Measurements from ENCODE around the gene ARHGAP45. TPM values are rescaled to one million over a fixed set of nuclear protein-coding genes. Genes with fewer than 3 reads are reported as not detected.
A peak's percentile ranks its signal among the peaks of the same experiment; 100 is the strongest.

Gene ARHGAP45
- total RNA-seq, 2 donors from 2014 or later, result 13.2 to 23.4 TPM

GRCh38 chr19:1081301-1082164 is 14.6 kb downstream of the ARHGAP45 start:
- DNase-seq (peak in 1 of 4 donors; percentile 42), ATAC-seq (no peak)
- H3K4me3 ChIP-seq, result no peak overlapping the region
- intact Hi-C loops (cut with DNase I), result no loop called here
- 56 to 68% methylated on average over 21 to 58 of the region's 58 CpGs for WGBS, 2 donors
- TF ChIP-seq CTCF (IDR thresholded peaks at IDR 0.05) (no peak), POLR2A (IDR thresholded peaks at IDR 0.05) (no peak)
- no peaks in the 10 kb centered on the region for H3K9me3 ChIP-seq
- peaks cover 33% of the 10 kb centered on the region for H3K4me1 ChIP-seq
- H3K36me3 ChIP-seq (replicated peaks in 1 of 2; ENCODE audit: insufficient read depth in 1 of 2, low read depth in 2 of 2), result no peaks in the 10 kb centered on the region
- H3K27me3 ChIP-seq, result no peaks in the 10 kb centered on the region
- peak overlapping the region in 1 of 4 donors; percentile 25 for H3K27ac ChIP-seq

- H3K4me3 ChIP-seq, result peak overlapping the region in 1 of 2 donors; percentile 37
Measured at GRCh38 chr19:1082165-1082927, 15.4 kb downstream of the ARHGAP45 start.

GRCh38 chr19:1082928-1083816 is 16.2 kb downstream of the ARHGAP45 start:
- H3K27ac ChIP-seq, result peak overlapping the region in 1 of 4 donors; percentile 47
- intact Hi-C loops (cut with DNase I), result no loop called here
- H3K27me3 ChIP-seq, result no peaks in the 10 kb centered on the region
- 52 to 77% methylated on average over 20 to 51 of the region's 59 CpGs for WGBS, 2 donors
- no peak for TF ChIP-seq POLR2A (IDR thresholded peaks at IDR 0.05)
- TF ChIP-seq CTCF (IDR thresholded peaks at IDR 0.05), result no peak
- H3K4me1 ChIP-seq, result peaks cover 33% of the 10 kb centered on the region
- ATAC-seq (no peak), DNase-seq (no peak)
- H3K36me3 ChIP-seq (replicated peaks in 1 of 2; ENCODE audit: insufficient read depth in 1 of 2, low read depth in 2 of 2), result no peaks in the 10 kb centered on the region
- H3K4me3 ChIP-seq, result peak overlapping the region; percentile 14 to 37
- H3K9me3 ChIP-seq, result no peaks in the 10 kb centered on the region

More at GRCh38 chr19:1082165-1082927, 15.4 kb downstream of the ARHGAP45 start:
- Histone ChIP-seq H3K27ac (peak overlapping the region in 2 of 4 donors; percentile 12 to 47), H3K4me1 (peaks cover 33% of the 10 kb centered on the region), H3K27me3 (no peaks in the 10 kb centered on the region), H3K9me3 (no peaks in the 10 kb centered on the region), H3K36me3 (replicated peaks in 1 of 2; ENCODE audit: insufficient read depth in 1 of 2, low read depth in 2 of 2) (no peaks in the 10 kb centered on the region)
- WGBS, 2 donors, result 4 to 18% methylated on average over 5 to 50 of the region's 51 CpGs
- DNase-seq (peak; percentile 90 to 98 (median 95)), ATAC-seq (peak; percentile 80)
- TF ChIP-seq POLR2A (IDR thresholded peaks at IDR 0.05) (peak in 1 of 3 donors; percentile 38), CTCF (IDR thresholded peaks at IDR 0.05) (no peak)
- intact Hi-C loops (cut with DNase I), result no loop called here

- H3K4me1 ChIP-seq, result peaks cover 33% of the 10 kb centered on the region
- WGBS, 2 donors, result 46 to 48% methylated on average over 16 to 43 of the region's 43 CpGs
- H3K27ac ChIP-seq, result no peak overlapping the region
- DNase-seq (peak in 1 of 4 donors; percentile 43), ATAC-seq (no peak)
- no peaks in the 10 kb centered on the region for H3K9me3 ChIP-seq
- H3K36me3 ChIP-seq (replicated peaks in 1 of 2; ENCODE audit: insufficient read depth in 1 of 2, low read depth in 2 of 2), result no peaks in the 10 kb centered on the region
- H3K4me3 ChIP-seq, result no peak overlapping the region
- TF ChIP-seq CTCF (IDR thresholded peaks at IDR 0.05), result no peak
- TF ChIP-seq POLR2A (IDR thresholded peaks at IDR 0.05), result no peak
- no peaks in the 10 kb centered on the region for H3K27me3 ChIP-seq
- intact Hi-C loops (cut with DNase I), result no loop called here
Measured at GRCh38 chr19:1084024-1084868, 17.3 kb downstream of the ARHGAP45 start.

Data from body of pancreas (tissue), 4 donors.